Measurements from ENCODE around the gene NEK6. TPM values are rescaled to one million over a fixed set of nuclear protein-coding genes. Genes with fewer than 3 reads are reported as not detected.

Gene NEK6
- total and polyA plus RNA-seq, 2 of the 8 experiments (the other 6 are each of a cell fraction or from before 2014, with no cell fraction given): 17.7 to 19.7 TPM

- TF ChIP-seq RNF2 (IDR thresholded peaks at IDR 0.05; ENCODE audit: borderline replicate concordance, low read depth, low read length, missing control alignments, poor library complexity, severe bottlenecking) (no peak), POLR2A (IDR thresholded peaks at IDR 0.05; ENCODE audit: control extremely low read depth in 1 of 2, low read depth in 2 of 2, low read length in 2 of 2) (no peak), SAP30 (IDR thresholded peaks at IDR 0.05; ENCODE audit: insufficient read depth, insufficient replicate concordance, low read length) (no peak), JUN (IDR thresholded peaks at IDR 0.05; ENCODE audit: low read depth, low read length) (no peak), USF2 (IDR thresholded peaks at IDR 0.05; ENCODE audit: low read length) (no peak)
Observed at GRCh38 chr9:124389146-124389939, 131.6 kb downstream of the NEK6 start (continued).

All from H1 (cell line).